T-helper 1 cell treated with Interleukin-12 subunit alpha and Interleukin-12 subunit beta and Interleukin-4 antibody, amounts not matched to agents 30 μg/mL and 1 μg/mL, for 36 hours (primary cell): ENCODE measurements around the gene TTC28.
"Not testable (repeated sequence)": the region's sequence is repeated elsewhere in the genome, so short reads cannot be mapped to it uniquely, and the experiment has no call there.

ENCODE experiments used
- H3K27ac Mint-ChIP-seq: one replicate; pipeline ENCODE4 v1.8.0; 2021; ENCODE audit warnings: mild to moderate bottlenecking, mixed read lengths
- H3K27me3 Mint-ChIP-seq: one replicate; pipeline ENCODE4 v1.8.0; 2021; ENCODE audit warnings: low read depth, mixed read lengths
- H3K36me3 Mint-ChIP-seq: one replicate; pipeline ENCODE4 v1.8.0; 2021; ENCODE audit warnings: low read depth, mixed read lengths
- H3K4me1 Mint-ChIP-seq: one replicate; pipeline ENCODE4 v1.8.0; 2021; ENCODE audit warnings: low read depth, mixed read lengths
- H3K4me3 Mint-ChIP-seq: one replicate; pipeline ENCODE4 v1.8.0; 2021; ENCODE audit warnings: mild to moderate bottlenecking, moderate library complexity, mixed read lengths
- H3K9me3 Mint-ChIP-seq: one replicate; pipeline ENCODE4 v1.8.0; 2021; ENCODE audit warnings: mixed read lengths

Gene TTC28

DNA sequence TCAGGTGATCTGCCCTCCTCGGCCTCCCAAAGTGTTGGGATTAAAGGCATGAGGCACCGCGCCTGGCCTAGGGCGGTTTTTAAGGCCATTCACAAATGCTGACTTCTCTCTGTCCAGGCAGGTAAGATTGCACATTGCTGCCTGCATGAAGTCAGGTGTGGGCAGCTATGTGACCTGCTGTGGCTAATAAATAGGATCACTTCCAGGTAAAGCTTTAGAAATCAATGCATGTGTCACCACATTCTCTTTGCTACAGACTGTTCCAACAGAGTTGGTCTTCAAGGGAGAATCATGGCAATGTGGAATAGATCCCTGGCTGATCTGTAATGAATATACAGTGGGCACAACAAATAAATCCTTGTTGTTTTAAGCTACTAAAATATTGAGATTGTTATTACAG lies 500.2 kb downstream of the TTC28 start:
- H3K36me3 Mint-ChIP-seq, result no peaks in the 10 kb centered on the region
- no peak overlapping the region for H3K27ac Mint-ChIP-seq
- no peaks in the 10 kb centered on the region for H3K9me3 Mint-ChIP-seq
- H3K27me3 Mint-ChIP-seq, result peaks cover 3% of the 10 kb centered on the region
- no peak overlapping the region for H3K4me3 Mint-ChIP-seq
- H3K4me1 Mint-ChIP-seq, result no peaks in the 10 kb centered on the region

DNA sequence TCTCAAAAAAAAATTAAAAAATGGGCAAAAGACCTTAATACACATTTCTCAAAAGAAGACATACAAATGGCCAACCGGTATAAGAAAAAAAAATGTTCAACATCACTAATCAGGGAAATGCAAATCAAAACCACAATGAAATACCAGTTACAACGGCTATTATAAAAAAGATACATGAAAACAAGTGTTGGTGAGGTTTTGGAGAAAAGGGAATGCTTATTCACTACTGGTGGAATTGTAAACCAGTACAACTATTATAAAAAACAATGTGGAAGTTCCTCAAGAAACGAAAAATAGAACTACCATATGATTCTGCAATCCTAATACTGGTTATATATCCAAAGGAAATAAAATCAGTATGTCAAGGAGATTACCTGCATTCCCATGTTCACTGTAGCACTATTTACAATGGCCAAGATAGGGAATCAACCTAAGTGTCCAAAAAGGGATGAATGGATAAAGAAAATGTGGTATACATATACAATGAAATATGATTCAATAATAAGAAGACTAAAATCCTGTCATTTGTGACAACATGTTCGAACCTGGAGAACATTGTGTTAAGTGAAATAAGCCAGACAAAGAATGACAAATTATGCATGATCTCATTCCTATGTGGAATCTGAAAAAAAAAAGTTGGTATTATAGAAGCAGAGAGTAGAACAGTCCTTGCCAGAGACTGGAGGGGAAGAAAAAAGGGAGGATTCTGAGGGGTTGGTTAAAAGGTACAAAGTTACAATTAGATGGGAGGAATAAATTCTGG lies 503.7 kb downstream of the TTC28 start:
- Mint-ChIP-seq H3K27ac (no peak overlapping the region), H3K4me3 (no peak overlapping the region), H3K4me1 (no peaks in the 10 kb centered on the region), H3K36me3 (no peaks in the 10 kb centered on the region), H3K9me3 (no peaks in the 10 kb centered on the region), H3K27me3 (peaks cover 3% of the 10 kb centered on the region)

DNA sequence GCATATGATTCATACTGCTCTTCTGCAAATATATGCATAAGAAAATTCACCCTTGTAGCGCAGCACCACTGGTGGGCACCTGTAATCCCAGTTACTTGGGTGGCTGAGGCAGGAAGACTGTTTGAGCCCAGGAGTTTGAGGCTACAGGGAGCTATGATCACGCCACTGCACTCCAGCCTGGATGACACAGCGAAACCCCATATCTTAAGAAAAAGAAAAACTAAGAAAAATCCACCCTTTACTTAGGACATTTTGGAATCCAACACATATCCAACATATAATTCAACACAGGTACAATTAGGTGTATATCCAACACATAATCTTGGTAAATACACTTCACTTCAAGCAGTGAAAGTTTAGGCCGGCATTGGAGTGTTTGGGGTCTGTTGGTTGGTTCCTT lies 505.1 kb downstream of the TTC28 start:
- H3K4me1 Mint-ChIP-seq, result no peaks in the 10 kb centered on the region
- peaks cover 3% of the 10 kb centered on the region for H3K27me3 Mint-ChIP-seq
- H3K36me3 Mint-ChIP-seq, result no peaks in the 10 kb centered on the region
- no peak overlapping the region for H3K4me3 Mint-ChIP-seq
- H3K9me3 Mint-ChIP-seq, result no peaks in the 10 kb centered on the region
- H3K27ac Mint-ChIP-seq, result no peak overlapping the region

DNA sequence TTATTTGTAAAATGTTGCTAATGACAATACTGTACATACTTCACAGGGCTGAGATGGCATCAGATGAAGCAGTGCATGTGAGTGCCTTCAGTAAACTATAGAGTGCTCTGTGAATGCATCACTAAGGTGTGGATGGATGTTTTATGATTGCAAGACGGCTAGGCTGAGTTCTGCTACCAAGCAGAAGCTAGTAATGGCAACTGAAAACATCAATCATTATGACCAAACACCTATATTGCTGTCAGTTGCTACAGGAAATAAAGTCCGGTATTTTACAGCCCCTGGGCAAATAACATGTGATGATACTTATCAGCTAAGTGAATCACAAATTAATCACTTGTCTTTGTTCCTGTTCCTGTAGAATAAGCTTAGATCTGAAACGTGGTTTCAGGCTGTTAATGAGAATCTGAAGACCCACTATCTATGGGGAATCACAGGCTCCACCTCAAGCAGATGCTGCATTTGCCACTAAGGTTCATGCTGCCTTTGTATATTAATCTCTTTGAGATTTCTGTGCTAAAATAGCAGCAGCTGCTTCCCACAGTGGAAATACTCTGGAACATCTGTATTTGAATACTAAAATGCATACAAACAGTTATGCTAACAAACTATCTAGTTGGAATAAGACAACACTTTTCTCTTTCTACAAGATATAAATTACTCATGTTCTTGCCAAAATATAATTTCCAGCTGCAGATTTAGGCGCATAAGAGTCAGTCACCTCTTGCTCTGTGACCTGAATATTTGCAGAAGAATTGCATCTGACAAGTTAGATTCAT lies 506.6 kb downstream of the TTC28 start:
- H3K9me3 Mint-ChIP-seq, result no peaks in the 10 kb centered on the region
- H3K4me1 Mint-ChIP-seq, result no peaks in the 10 kb centered on the region
- no peak overlapping the region for H3K27ac Mint-ChIP-seq
- H3K27me3 Mint-ChIP-seq, result no peaks in the 10 kb centered on the region
- H3K4me3 Mint-ChIP-seq, result no peak overlapping the region
- H3K36me3 Mint-ChIP-seq, result no peaks in the 10 kb centered on the region

DNA sequence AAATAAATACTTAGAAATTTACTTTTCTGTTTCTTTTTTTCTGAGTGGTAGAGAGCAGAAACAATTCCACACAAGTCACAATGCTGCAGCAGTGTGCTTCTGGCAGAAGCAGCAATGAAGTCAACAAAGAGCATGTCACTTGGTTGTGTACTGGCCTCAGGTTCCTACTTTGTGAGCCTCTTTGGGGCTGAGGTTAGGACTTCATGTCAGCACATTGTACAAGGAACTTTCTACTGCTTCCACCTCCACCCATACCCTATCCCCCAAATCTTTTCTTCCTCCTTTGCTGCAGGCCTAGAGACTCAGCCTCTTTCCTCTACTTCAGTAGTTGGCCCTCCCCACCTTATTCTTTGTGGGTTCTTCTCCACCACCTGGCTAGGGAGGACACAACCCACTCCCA lies 507.9 kb downstream of the TTC28 start:
- H3K4me3 Mint-ChIP-seq, result no peak overlapping the region
- peaks cover 7% of the 10 kb centered on the region for H3K9me3 Mint-ChIP-seq
- no peaks in the 10 kb centered on the region for H3K4me1 Mint-ChIP-seq
- no peaks in the 10 kb centered on the region for H3K36me3 Mint-ChIP-seq
- no peaks in the 10 kb centered on the region for H3K27me3 Mint-ChIP-seq
- no peak overlapping the region for H3K27ac Mint-ChIP-seq

DNA sequence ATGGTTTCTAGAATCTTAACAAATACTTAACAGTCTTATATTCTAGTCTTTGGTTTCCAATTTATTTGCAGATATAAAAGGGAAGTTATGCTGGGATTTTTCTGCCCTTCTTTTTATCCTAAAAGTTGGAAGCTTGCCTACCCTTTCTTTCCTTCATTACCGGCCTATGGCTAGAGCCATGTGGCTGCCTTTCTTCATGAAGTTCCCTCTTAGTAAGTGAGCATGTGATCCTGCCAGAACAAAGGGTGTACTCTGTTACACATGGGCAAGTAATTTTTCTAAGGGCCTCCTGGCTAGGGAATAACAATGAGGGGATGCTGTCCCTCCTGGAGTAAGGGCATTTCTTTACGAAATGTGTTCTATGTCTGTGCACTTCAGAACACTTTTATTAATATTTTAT lies 508.5 kb downstream of the TTC28 start:
- Mint-ChIP-seq H3K36me3 (no peaks in the 10 kb centered on the region), H3K27me3 (peaks cover 3% of the 10 kb centered on the region), H3K4me3 (no peak overlapping the region), H3K4me1 (no peaks in the 10 kb centered on the region), H3K27ac (no peak overlapping the region), H3K9me3 (peaks cover 7% of the 10 kb centered on the region)

GRCh38 chr22:28169314-28169713 lies 510.3 kb downstream of the TTC28 start:
- H3K36me3 Mint-ChIP-seq, H3K4me1 Mint-ChIP-seq, H3K4me3 Mint-ChIP-seq, H3K27me3 Mint-ChIP-seq, H3K27ac Mint-ChIP-seq: not testable (repeated sequence)
- peaks cover 13% of the 10 kb centered on the region for H3K9me3 Mint-ChIP-seq

DNA sequence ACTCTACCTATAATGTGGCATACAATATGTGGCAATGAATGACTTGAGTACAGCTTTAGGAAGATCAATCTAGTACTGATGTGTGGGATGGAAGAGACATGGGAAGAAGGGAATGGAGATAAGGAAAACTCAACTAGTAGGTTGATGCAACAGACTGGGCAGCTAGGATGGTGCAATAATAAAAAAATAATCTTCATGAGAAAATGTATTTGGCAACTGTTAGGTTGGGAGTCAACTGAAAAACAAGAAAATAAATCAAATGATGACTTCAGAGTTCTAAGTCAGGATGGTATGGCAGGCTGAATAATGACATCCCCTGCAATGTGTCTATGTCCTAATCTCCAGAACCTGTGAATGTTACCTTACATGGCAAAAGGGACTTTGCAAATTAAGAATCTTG lies 523.8 kb downstream of the TTC28 start:
- H3K36me3 Mint-ChIP-seq, result no peaks in the 10 kb centered on the region
- H3K27ac Mint-ChIP-seq, result no peak overlapping the region
- no peaks in the 10 kb centered on the region for H3K9me3 Mint-ChIP-seq
- H3K4me3 Mint-ChIP-seq, result no peak overlapping the region
- no peaks in the 10 kb centered on the region for H3K27me3 Mint-ChIP-seq
- H3K4me1 Mint-ChIP-seq, result no peaks in the 10 kb centered on the region

GRCh38 chr22:28154861-28155260 lies 524.8 kb downstream of the TTC28 start:
- no peak overlapping the region for H3K27ac Mint-ChIP-seq
- H3K9me3 Mint-ChIP-seq, result no peaks in the 10 kb centered on the region
- H3K4me1 Mint-ChIP-seq, result no peaks in the 10 kb centered on the region
- no peak overlapping the region for H3K4me3 Mint-ChIP-seq
- H3K27me3 Mint-ChIP-seq, result no peaks in the 10 kb centered on the region
- no peaks in the 10 kb centered on the region for H3K36me3 Mint-ChIP-seq

DNA sequence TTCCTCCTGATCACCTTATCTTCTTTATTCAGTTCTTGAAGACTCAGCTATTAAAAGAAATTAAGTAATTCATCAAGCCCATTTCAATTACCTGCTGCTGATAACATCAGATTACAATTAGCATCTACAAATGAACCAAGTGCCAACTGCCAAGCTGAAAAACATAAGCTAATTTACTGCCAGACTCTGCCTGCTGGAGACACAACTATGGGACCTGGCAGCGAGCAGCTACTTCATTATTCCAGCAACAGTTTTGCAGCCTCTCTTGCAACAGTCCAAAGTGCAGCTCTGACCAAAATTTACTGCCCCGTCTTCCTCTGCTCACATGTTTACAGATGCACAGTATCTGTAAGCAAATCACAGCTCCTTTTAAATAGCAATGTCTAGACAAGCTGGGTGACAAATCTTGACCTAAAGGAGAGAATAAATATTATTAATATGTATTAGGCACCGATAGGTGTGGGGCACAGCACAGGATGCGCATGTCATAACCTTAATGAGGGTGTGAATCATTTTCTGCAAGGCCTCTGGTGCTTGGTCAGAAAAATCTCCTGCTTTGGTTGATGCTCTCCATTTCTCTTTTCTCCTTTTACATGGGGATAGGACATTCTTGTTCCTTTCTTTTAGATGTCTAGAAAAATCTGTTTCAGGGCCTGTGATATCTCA lies 528.4 kb downstream of the TTC28 start:
- H3K9me3 Mint-ChIP-seq, result no peaks in the 10 kb centered on the region
- no peaks in the 10 kb centered on the region for H3K36me3 Mint-ChIP-seq
- no peak overlapping the region for H3K4me3 Mint-ChIP-seq
- H3K27ac Mint-ChIP-seq, result no peak overlapping the region
- no peaks in the 10 kb centered on the region for H3K4me1 Mint-ChIP-seq
- no peaks in the 10 kb centered on the region for H3K27me3 Mint-ChIP-seq

GRCh38 chr22:28148816-28149465 lies 530.7 kb downstream of the TTC28 start:
- no peaks in the 10 kb centered on the region for H3K27me3 Mint-ChIP-seq

DNA sequence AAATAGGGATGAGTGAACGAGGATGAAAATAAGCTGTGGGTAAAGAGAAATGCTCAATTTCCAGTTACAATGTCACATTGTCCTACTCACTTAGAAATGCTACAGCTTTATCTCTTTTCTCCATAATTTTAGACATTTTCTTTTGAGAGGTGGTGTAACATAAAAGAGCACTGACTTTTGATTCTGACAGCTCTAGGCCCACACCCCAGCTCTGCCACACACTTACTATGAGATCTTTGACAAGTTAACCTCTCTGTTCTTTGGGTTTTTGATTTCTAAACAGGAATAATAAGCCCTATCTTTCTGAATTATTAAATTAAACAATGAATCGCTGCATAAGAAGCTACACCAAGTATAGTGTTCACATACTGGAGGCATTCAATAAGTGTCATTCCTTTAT lies 532.2 kb downstream of the TTC28 start:
- no peak overlapping the region for H3K4me3 Mint-ChIP-seq
- H3K4me1 Mint-ChIP-seq, result no peaks in the 10 kb centered on the region
- H3K36me3 Mint-ChIP-seq, result no peaks in the 10 kb centered on the region
- H3K27me3 Mint-ChIP-seq, result no peaks in the 10 kb centered on the region
- H3K27ac Mint-ChIP-seq, result no peak overlapping the region
- no peaks in the 10 kb centered on the region for H3K9me3 Mint-ChIP-seq

More at GRCh38 chr22:28148816-28149465, 530.7 kb downstream of the TTC28 start:
- no peaks in the 10 kb centered on the region for H3K4me1 Mint-ChIP-seq
- H3K4me3 Mint-ChIP-seq, result no peak overlapping the region
- H3K9me3 Mint-ChIP-seq, result no peaks in the 10 kb centered on the region
- no peak overlapping the region for H3K27ac Mint-ChIP-seq
- no peaks in the 10 kb centered on the region for H3K36me3 Mint-ChIP-seq

DNA sequence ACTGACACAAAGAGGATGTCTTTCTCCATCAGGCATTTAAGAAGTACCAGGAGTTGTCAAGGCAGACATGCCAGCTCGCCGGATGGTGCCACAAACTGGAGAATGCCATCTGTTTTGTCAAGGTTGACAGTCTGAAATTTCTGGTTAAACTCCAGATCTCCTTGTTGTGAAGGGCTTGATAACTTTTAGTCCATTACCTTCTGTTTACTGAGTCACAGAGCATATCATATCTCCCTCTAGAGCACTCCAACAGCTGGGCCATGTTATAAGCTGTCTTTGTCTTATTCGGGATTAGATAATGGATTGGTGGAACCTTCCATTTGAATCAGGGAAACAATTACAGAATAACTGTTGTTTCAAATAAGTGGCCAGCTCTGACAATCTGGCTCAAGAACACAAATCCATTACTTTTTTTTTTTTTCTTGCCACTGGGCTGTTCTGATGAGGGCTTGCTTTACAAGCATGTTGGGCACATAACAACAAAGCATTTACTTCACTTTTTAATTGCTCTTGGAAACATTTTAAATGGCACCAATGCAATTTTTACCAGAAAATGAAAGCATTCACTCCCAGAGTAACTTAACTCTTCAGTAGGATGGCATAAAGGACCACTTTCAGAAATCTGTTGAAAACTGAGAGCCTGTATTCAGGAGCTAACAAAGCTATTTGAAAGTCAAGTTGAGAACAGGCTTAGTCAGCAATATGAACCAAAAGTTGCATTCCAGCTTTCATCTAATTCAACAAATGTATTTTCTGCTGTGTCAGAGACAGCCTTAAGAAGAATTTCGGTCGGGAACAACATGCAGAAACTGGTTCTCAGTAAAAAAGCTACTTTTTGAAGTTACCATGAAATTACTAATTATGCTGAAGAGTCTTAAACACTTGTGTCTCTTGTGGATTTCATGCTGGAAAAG lies 533.0 kb downstream of the TTC28 start:
- Mint-ChIP-seq H3K27me3 (no peaks in the 10 kb centered on the region), H3K4me3 (no peak overlapping the region), H3K36me3 (no peaks in the 10 kb centered on the region), H3K9me3 (no peaks in the 10 kb centered on the region), H3K27ac (no peak overlapping the region), H3K4me1 (no peaks in the 10 kb centered on the region)
